Pancreas (tissue), 10 donors: Measurements from ENCODE around the gene TEDC2. TPM values are rescaled to one million over a fixed set of nuclear protein-coding genes. Genes with fewer than 3 reads are reported as not detected.

Experiments
- ATAC-seq, 4 donors: fragments of 200-7000 bp; cut with Tn5 transposase; one replicate each; pipeline versions ENCODE4 v1.8.0 to v1.9.1; 2020; ENCODE audit warnings: mild to moderate bottlenecking in 4 of 4, moderate library complexity in 4 of 4
- DNase-seq, 6 donors: peaks; one replicate each; pipeline ENCODE4 v3.0.0-alpha.2; 2020
- FAIRE-seq: peaks from 2 replicates; lab custom pipeline; 2012; peaks lifted over from hg19 to GRCh38; lab: Jason Lieb, UNC
- H3K27ac ChIP-seq, 4 donors: fragments of 200-600 bp; sonication (generic); 1 replicate in 3 of 4; 2 replicates in 1 of 4; pipeline versions ENCODE4 v1.5.0 to v1.8.0; 2020
- H3K27me3 ChIP-seq, 4 donors: fragments of 200-600 bp; one replicate each; pipeline ENCODE4 v1.8.0; 2021
- H3K36me3 ChIP-seq, 3 donors: fragments of 200-600 bp; sonication (generic) in 1 of 3; one replicate each; pipeline versions ENCODE4 v1.5.0 to v1.8.0; 2020 to 2021
- H3K4me1 ChIP-seq, 3 donors: fragments of 200-600 bp; one replicate each; pipeline ENCODE4 v1.8.0; 2021
- H3K4me3 ChIP-seq, 4 donors: fragments of 200-600 bp; sonication (generic) in 2 of 4; one replicate each; pipeline versions ENCODE4 v1.5.0 to v1.8.0; 2020 to 2021
- H3K9me3 ChIP-seq, 4 donors: fragments of 200-600 bp; one replicate each; pipeline ENCODE4 v1.8.0; 2021
- CTCF ChIP-seq, 4 donors: fragments of 200-600 bp; sonication (generic) in 3 of 4; IDR thresholded peaks; one replicate each; pipeline versions ENCODE4 v1.5.0 to v1.8.0; 2021; ENCODE audit warnings: antibody characterized with exemption in 4 of 4
- WGBS, 2 donors: extraction: QIAGEN DNeasy Blood & Tissue Kit; methylation state at CpG; one replicate each; pipeline ENCODE4 v1.1.7; 2013; 5-methylcytosine and 5-hydroxymethylcytosine counted together
- intact Hi-C, 3 donors: fragments of 100-400 bp; cut with DNase I; formaldehyde crosslinking; loops; one replicate each; pipeline versions ENCODE4 v1.11.1 to v1.14.2; 2022
- polyA plus RNA-seq, 2 donors: library from polyadenylated mRNA; stranded (reverse); fragments of 200-250 nt; gene quantifications; one replicate each; pipeline ENCODE4 v1.2.3, GENCODE V29; 2013
- total RNA-seq, 6 donors: library from RNA; stranded (reverse); fragmentation: NEBNext Ultra II Directional in 4 of 6; extraction: Animal tissue kit (Norgen Biotek cat#: 25700) in 4 of 6; gene quantifications; one replicate each; pipeline versions ENCODE4 v1.2.1 to v1.2.4, GENCODE V29; 2021 to 2023
- donor health status: healthy with polysubstance abuse.
- donor health status: DM: no; HTN: no; CAD: no; lungs with moderate emphysema.
- donor health status: DM: no; HTN: no; CAD: no.
- donor health status: control.
- donor health status: control.
- donor health status: Bipolar disorder and iron deficiency.
- donor health status: DM: yes; HTN: yes; CAD: no.
- donor health status: DM: no; HTN: no; CAD: no.
- donor health status: DM: no; HTN: no; CAD: no.
- donor health status: DM: yes; HTN: yes; CAD: no.

Gene TEDC2
- total and polyA plus RNA-seq, 8 donors, result 0.16 to 1.4 (median 0.81) TPM; not detected in 1

GRCh38 chr16:2490190-2491105 is 30.5 kb downstream of the TEDC2 start:
- Histone ChIP-seq H3K36me3 (peaks cover 0 to 7% (median 0%) of the 10 kb centered on the region in 3 donors), H3K9me3 (no peaks in the 10 kb centered on the region), H3K4me1 (no peaks in the 10 kb centered on the region), H3K27ac (no peak overlapping the region), H3K27me3 (no peaks in the 10 kb centered on the region), H3K4me3 (no peak overlapping the region)
- FAIRE-seq (no peak), ATAC-seq (peak in 1 of 4 donors; percentile 17), DNase-seq (peak in 1 of 6 donors; percentile 40)
- intact Hi-C loops, result loop anchor here in 2 of 3 donors (10.0 kb wide), 2 partner anchors 56 to 186 kb away; no protein-coding TSS in a partner anchor
- 83 to 85% methylated on average over 23 of the region's 23 CpGs for WGBS, 2 donors
- no peak for TF ChIP-seq CTCF (IDR thresholded peaks at IDR 0.05)

- no peak for TF ChIP-seq CTCF (IDR thresholded peaks at IDR 0.05)
- DNase-seq (peak in 1 of 6 donors; percentile 36), ATAC-seq (peak in 2 of 4 donors; percentile 35 to 36), FAIRE-seq (no peak)
- no peak overlapping the region for H3K4me3 ChIP-seq
- 49 to 56% methylated on average over 13 of the region's 13 CpGs for WGBS, 2 donors
- H3K4me1 ChIP-seq, result no peaks in the 10 kb centered on the region
- no peak overlapping the region for H3K27ac ChIP-seq
- H3K27me3 ChIP-seq, result no peaks in the 10 kb centered on the region
- no peaks in the 10 kb centered on the region for H3K9me3 ChIP-seq
- intact Hi-C loops, result loop anchor here in 2 of 3 donors (10.0 kb wide), 2 partner anchors 57 to 187 kb away; no protein-coding TSS in a partner anchor
- peaks cover 0 to 21% (median 0%) of the 10 kb centered on the region in 3 donors for H3K36me3 ChIP-seq
These were observed 32.4 kb downstream of the TEDC2 start for GRCh38 chr16:2492292-2492691.

GRCh38 chr16:2493605-2494004 is 33.7 kb downstream of the TEDC2 start:
- H3K27ac ChIP-seq, result no peak overlapping the region
- H3K36me3 ChIP-seq, result peaks cover 0 to 25% (median 0%) of the 10 kb centered on the region in 3 donors
- H3K4me3 ChIP-seq, result no peak overlapping the region
- no peak for TF ChIP-seq CTCF (IDR thresholded peaks at IDR 0.05)
- DNase-seq (peak in 1 of 6 donors; percentile 15), ATAC-seq (no peak), FAIRE-seq (no peak)
- 80 to 82% methylated on average over 6 of the region's 6 CpGs for WGBS, 2 donors
- no peaks in the 10 kb centered on the region for H3K27me3 ChIP-seq
- intact Hi-C loops, result loop anchor here in 2 of 3 donors (10.0 kb wide), 2 partner anchors 59 to 189 kb away; no protein-coding TSS in a partner anchor
- H3K4me1 ChIP-seq, result peaks cover 2 to 10% (median 7%) of the 10 kb centered on the region in 3 donors
- no peaks in the 10 kb centered on the region for H3K9me3 ChIP-seq

- FAIRE-seq, result no peak
- Histone ChIP-seq H3K4me1 (peaks cover 10 to 17% (median 17%) of the 10 kb centered on the region in 3 donors), H3K9me3 (no peaks in the 10 kb centered on the region), H3K27ac (no peak overlapping the region), H3K4me3 (no peak overlapping the region), H3K36me3 (peaks cover 0 to 25% (median 0%) of the 10 kb centered on the region in 3 donors), H3K27me3 (no peaks in the 10 kb centered on the region)
- ATAC-seq, result no peak
- no peak for DNase-seq
- no peak for TF ChIP-seq CTCF (IDR thresholded peaks at IDR 0.05)
- WGBS, 2 donors, result 87 to 90% methylated on average over 5 of the region's 5 CpGs
- intact Hi-C loops, result loop anchor here in 2 of 3 donors (5.0 to 10.0 kb wide), 3 partner anchors 60 to 190 kb away; partner anchors contain the start of gene ABCA3 (in 1 of the 2)
These were observed 34.7 kb downstream of the TEDC2 start for GRCh38 chr16:2494616-2495015.
